ENCODE results near the gene PLA2G3.

PLA2G3 gene

DNA sequence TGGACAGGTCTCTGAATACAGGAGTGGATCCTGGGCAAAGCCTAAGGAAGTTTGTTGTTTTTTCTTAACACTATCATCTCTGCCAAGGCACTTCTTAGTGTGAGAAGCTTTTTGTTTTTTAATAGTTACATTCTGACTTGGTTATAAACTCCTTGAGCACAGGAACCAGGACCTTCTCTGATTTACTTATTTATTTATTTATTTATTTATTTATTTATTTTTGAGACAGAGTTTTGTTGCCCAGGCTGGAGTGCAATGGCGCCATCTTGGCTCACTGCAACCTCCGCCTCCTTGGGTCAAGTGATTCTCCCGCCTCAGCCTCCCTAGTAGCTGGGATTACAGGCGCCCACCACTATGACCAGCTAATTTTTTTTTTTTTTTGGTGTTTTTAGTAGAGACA lies 30.7 kb upstream of the PLA2G3 start:
- peaks cover 2 to 6% of the 10 kb centered on the region in 2 donors for H3K36me3 ChIP-seq (ENCODE audit: control insufficient read depth in 2 of 2, insufficient read depth in 2 of 2, low read length in 2 of 2)
- H3K4me3 ChIP-seq (ENCODE audit: low read length in 2 of 2) = no peak overlapping the region
- no peak overlapping the region for H3K9ac ChIP-seq (ENCODE audit: low read length in 2 of 2)
- H3K27me3 ChIP-seq (ENCODE audit: control insufficient read depth in 1 of 2, insufficient read depth in 2 of 2, low read length in 2 of 2) = no peaks in the 10 kb centered on the region
- H3K9me3 ChIP-seq (ENCODE audit: control insufficient read depth in 2 of 2, low read length in 2 of 2) = no peaks in the 10 kb centered on the region
- H3K4me1 ChIP-seq (ENCODE audit: control insufficient read depth, insufficient read depth, low read length) = peaks cover 9% of the 10 kb centered on the region
- no peak overlapping the region for H3K27ac ChIP-seq (ENCODE audit: low read length)

DNA sequence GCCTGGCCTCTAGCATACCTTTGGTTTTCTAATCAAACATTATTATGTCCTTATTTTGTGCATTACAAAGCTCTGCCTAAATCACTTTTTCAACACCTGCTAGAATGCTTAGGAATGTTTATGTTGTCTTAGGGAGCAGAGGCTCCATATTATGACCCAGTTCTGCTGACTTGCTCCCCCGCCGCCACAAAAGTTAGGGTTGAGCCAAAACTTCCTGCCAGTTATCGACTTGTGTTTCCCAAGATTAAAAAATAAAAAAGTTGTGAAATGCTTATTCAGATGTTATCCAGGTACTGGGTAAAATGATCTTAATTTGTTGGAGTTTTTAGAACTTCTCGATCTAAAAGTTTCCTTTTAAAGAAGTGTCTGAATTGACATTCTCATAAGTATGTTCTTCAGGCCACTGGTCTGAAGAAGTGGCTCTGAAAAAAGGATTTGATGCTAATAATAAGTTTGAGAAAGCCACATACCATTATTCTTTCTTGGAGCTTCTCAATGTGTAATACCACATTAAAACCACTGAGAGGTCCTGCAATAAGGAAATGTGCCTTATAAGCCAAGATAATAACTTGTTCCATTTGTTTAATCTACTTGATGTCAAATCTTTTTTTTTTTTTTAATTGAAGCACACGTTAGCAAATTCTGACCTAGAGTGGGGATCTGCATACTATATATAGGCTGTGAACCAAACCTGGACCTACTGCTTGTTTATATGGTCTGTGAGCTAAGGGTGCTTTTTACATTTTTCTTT lies 21.9 kb upstream of the PLA2G3 start:
- no peaks in the 10 kb centered on the region for H3K9me3 ChIP-seq (ENCODE audit: control insufficient read depth in 2 of 2, low read length in 2 of 2)
- H3K36me3 ChIP-seq (ENCODE audit: control insufficient read depth in 2 of 2, insufficient read depth in 2 of 2, low read length in 2 of 2) = peaks cover 6 to 7% of the 10 kb centered on the region in 2 donors
- no peak overlapping the region for H3K4me3 ChIP-seq (ENCODE audit: low read length in 2 of 2)
- peak overlapping the region; percentile 24 for H3K27ac ChIP-seq (ENCODE audit: low read length)
- H3K27me3 ChIP-seq (ENCODE audit: control insufficient read depth in 1 of 2, insufficient read depth in 2 of 2, low read length in 2 of 2) = no peaks in the 10 kb centered on the region
- H3K4me1 ChIP-seq (ENCODE audit: control insufficient read depth, insufficient read depth, low read length) = peaks cover 15% of the 10 kb centered on the region
- no peak overlapping the region for H3K9ac ChIP-seq (ENCODE audit: low read length in 2 of 2)

DNA sequence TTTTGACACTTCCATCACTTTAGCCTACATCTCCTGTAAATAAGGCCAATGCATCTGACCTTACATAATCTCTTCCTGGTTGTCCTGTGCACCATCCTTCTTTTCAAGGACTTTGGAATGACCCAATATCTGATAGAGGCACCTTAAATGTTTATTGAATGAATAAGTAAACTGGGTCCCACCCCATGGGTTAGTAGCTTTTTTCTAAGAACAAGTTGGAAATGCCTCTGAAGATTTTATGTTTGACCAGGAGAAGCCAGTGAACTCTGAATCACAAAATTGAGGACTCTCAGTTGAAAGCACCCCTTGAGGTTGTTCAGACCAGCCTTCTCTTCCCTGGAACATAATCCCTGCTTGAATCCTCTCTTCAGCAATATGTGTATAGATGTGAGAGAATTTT lies 21.1 kb upstream of the PLA2G3 start:
- peaks cover 16% of the 10 kb centered on the region for H3K4me1 ChIP-seq (ENCODE audit: control insufficient read depth, insufficient read depth, low read length)
- H3K9me3 ChIP-seq (ENCODE audit: control insufficient read depth in 2 of 2, low read length in 2 of 2) = no peaks in the 10 kb centered on the region
- H3K27ac ChIP-seq (ENCODE audit: low read length) = peak overlapping the region; percentile 87
- no peaks in the 10 kb centered on the region for H3K27me3 ChIP-seq (ENCODE audit: control insufficient read depth in 1 of 2, insufficient read depth in 2 of 2, low read length in 2 of 2)
- H3K4me3 ChIP-seq (ENCODE audit: low read length in 2 of 2) = peak overlapping the region; percentile 97 to 98
- H3K9ac ChIP-seq (ENCODE audit: low read length in 2 of 2) = peak overlapping the region; percentile 92 to 97
- peaks cover 2 to 7% of the 10 kb centered on the region in 2 donors for H3K36me3 ChIP-seq (ENCODE audit: control insufficient read depth in 2 of 2, insufficient read depth in 2 of 2, low read length in 2 of 2)

DNA sequence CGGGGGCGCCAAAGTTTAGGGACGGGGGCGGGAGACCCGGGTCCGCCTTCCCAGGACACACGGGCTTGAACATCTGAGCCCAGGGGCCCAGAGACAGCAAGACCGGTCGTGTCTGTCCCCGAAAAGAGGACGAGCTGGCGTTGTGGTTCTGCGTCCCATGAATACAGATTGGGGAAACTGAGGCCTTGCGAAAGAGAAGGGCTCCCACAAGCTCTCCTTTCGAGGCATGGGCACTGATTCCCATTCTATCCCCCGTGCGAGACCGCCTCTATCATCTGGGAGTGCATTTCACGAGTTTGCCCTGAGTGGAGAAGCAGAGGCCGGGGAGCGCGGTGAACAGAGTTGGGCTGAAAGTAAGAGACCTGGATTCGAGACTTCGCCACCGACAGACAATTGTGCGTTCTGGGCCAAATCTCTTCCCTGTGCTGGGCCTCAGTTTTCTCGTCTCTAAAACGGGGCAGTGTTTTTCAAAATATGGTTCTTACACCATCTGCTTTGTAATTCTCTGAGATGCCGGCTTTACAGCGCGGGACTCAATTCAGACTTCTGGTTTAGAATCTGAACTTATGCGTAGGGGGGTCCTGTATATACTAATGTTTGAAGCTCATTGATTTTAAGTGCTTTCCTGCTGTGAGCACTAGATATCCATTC lies 20.1 kb upstream of the PLA2G3 start:
- peak overlapping the region; percentile 92 to 97 for H3K9ac ChIP-seq (ENCODE audit: low read length in 2 of 2)
- peaks cover 0 to 3% of the 10 kb centered on the region in 2 donors for H3K36me3 ChIP-seq (ENCODE audit: control insufficient read depth in 2 of 2, insufficient read depth in 2 of 2, low read length in 2 of 2)

DNA sequence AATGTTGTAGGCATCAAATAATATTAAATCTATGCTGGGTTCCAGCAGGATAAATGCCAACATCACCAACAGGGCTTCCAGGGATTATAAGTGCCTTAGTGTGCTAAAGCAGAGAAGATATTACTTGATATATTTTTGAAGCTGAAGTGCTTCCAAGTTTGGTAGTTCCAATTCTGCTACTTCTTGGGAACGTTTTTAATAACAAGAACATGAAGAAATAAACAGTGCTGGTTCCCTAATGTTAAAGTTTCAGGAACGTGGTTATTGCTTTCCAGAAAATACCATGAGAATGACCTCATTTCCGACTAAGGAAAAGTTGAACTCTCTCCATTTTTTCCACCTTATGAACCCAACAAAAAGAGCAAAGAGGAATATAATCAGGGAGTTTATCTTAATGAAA lies 15.1 kb upstream of the PLA2G3 start:
- H3K4me3 ChIP-seq (ENCODE audit: low read length in 2 of 2) = no peak overlapping the region
- peak overlapping the region; percentile 80 for H3K27ac ChIP-seq (ENCODE audit: low read length)
- peak overlapping the region in 1 of 2 donors; percentile 16 for H3K9ac ChIP-seq (ENCODE audit: low read length in 2 of 2)

More for the DNA sequence above, 20.1 kb upstream of the PLA2G3 start:
- H3K4me3 ChIP-seq (ENCODE audit: low read length in 2 of 2) = peak overlapping the region; percentile 97 to 98
- H3K9me3 ChIP-seq (ENCODE audit: control insufficient read depth in 2 of 2, low read length in 2 of 2) = no peaks in the 10 kb centered on the region
- peaks cover 24% of the 10 kb centered on the region for H3K4me1 ChIP-seq (ENCODE audit: control insufficient read depth, insufficient read depth, low read length)
- H3K27ac ChIP-seq (ENCODE audit: low read length) = peak overlapping the region; percentile 87
- H3K27me3 ChIP-seq (ENCODE audit: control insufficient read depth in 1 of 2, insufficient read depth in 2 of 2, low read length in 2 of 2) = no peaks in the 10 kb centered on the region

GRCh38 chr22:31154975-31155374 lies 14.7 kb upstream of the PLA2G3 start:
- Histone ChIP-seq H3K36me3 (ENCODE audit: control insufficient read depth in 2 of 2, insufficient read depth in 2 of 2, low read length in 2 of 2) (no peaks in the 10 kb centered on the region), H3K9ac (ENCODE audit: low read length in 2 of 2) (no peak overlapping the region), H3K4me1 (ENCODE audit: control insufficient read depth, insufficient read depth, low read length) (peaks cover 22% of the 10 kb centered on the region), H3K9me3 (ENCODE audit: control insufficient read depth in 2 of 2, low read length in 2 of 2) (no peaks in the 10 kb centered on the region), H3K27ac (ENCODE audit: low read length) (peak overlapping the region; percentile 80), H3K27me3 (ENCODE audit: control insufficient read depth in 1 of 2, insufficient read depth in 2 of 2, low read length in 2 of 2) (no peaks in the 10 kb centered on the region), H3K4me3 (ENCODE audit: low read length in 2 of 2) (peak overlapping the region in 1 of 2 donors; percentile 8)

More for the DNA sequence above, 15.1 kb upstream of the PLA2G3 start:
- no peaks in the 10 kb centered on the region for H3K36me3 ChIP-seq (ENCODE audit: control insufficient read depth in 2 of 2, insufficient read depth in 2 of 2, low read length in 2 of 2)
- H3K9me3 ChIP-seq (ENCODE audit: control insufficient read depth in 2 of 2, low read length in 2 of 2) = no peaks in the 10 kb centered on the region
- peaks cover 22% of the 10 kb centered on the region for H3K4me1 ChIP-seq (ENCODE audit: control insufficient read depth, insufficient read depth, low read length)
- H3K27me3 ChIP-seq (ENCODE audit: control insufficient read depth in 1 of 2, insufficient read depth in 2 of 2, low read length in 2 of 2) = no peaks in the 10 kb centered on the region

DNA sequence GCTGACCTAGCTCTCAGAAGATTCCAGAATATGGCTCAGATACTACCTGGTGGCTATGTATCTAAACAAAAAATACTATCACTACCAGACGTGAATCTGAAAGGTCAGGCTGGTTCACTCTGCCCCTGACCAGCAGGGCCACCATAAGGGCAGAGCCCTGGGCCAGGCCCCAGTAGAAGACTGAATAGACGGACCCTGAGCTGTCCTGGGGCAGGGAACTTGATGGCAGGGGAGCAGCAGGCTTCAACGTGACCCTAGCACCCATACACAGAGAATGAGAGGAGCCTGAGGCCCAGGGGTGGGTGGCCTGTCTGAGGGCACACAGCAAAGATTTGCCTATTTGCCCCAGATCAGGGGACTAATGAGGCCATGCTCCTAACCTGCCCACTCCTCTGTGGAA lies 13.0 kb upstream of the PLA2G3 start:
- H3K36me3 ChIP-seq (ENCODE audit: control insufficient read depth in 2 of 2, insufficient read depth in 2 of 2, low read length in 2 of 2) = no peaks in the 10 kb centered on the region
- H3K4me3 ChIP-seq (ENCODE audit: low read length in 2 of 2) = no peak overlapping the region
- H3K9ac ChIP-seq (ENCODE audit: low read length in 2 of 2) = no peak overlapping the region
- peaks cover 30% of the 10 kb centered on the region for H3K4me1 ChIP-seq (ENCODE audit: control insufficient read depth, insufficient read depth, low read length)
- no peak overlapping the region for H3K27ac ChIP-seq (ENCODE audit: low read length)
- H3K9me3 ChIP-seq (ENCODE audit: control insufficient read depth in 2 of 2, low read length in 2 of 2) = no peaks in the 10 kb centered on the region
- H3K27me3 ChIP-seq (ENCODE audit: control insufficient read depth in 1 of 2, insufficient read depth in 2 of 2, low read length in 2 of 2) = no peaks in the 10 kb centered on the region

DNA sequence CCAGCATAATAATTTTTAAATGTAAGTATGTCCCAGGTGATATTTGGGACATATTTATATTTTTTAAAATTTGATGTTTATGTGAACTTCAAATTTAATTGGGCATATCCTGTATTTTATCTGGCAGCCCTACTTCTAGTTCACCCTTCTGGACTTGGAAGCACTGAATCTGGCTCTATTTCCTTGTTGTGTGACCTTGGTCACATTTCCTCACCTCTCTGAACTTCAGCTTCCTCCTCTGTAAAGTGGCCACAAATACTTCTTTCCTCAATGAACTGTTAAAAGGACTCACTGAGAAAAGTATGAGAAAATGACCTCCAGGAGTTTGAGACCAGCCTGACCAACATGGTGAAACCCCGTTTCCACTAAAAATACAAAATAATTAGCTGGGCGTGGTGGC lies 11.6 kb upstream of the PLA2G3 start:
- Histone ChIP-seq H3K9ac (ENCODE audit: low read length in 2 of 2) (no peak overlapping the region), H3K4me1 (ENCODE audit: control insufficient read depth, insufficient read depth, low read length) (peaks cover 31% of the 10 kb centered on the region), H3K4me3 (ENCODE audit: low read length in 2 of 2) (no peak overlapping the region), H3K9me3 (ENCODE audit: control insufficient read depth in 2 of 2, low read length in 2 of 2) (no peaks in the 10 kb centered on the region), H3K27ac (ENCODE audit: low read length) (no peak overlapping the region), H3K36me3 (ENCODE audit: control insufficient read depth in 2 of 2, insufficient read depth in 2 of 2, low read length in 2 of 2) (no peaks in the 10 kb centered on the region), H3K27me3 (ENCODE audit: control insufficient read depth in 1 of 2, insufficient read depth in 2 of 2, low read length in 2 of 2) (no peaks in the 10 kb centered on the region)

DNA sequence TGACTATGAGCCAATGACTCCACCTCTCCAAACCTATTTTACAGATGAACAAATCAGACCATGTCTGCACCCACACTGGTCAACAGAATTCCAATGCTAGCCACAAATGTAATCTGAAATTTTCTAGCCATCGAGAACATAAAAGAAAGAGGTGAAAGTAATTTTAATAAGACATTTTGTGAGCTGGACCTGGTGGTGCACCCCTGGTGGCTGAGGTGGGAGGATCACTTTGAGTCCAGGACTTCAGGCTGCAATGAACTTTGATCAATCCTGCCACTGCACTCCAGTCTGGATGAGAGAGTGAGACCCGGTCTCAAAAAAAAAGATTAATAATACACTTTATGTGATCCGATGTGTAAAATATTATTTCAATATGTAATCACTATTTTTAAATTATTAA lies 10.3 kb upstream of the PLA2G3 start:
- H3K27ac ChIP-seq (ENCODE audit: low read length) = no peak overlapping the region
- H3K9me3 ChIP-seq (ENCODE audit: control insufficient read depth in 2 of 2, low read length in 2 of 2) = no peaks in the 10 kb centered on the region
- H3K36me3 ChIP-seq (ENCODE audit: control insufficient read depth in 2 of 2, insufficient read depth in 2 of 2, low read length in 2 of 2) = no peaks in the 10 kb centered on the region
- peaks cover 22% of the 10 kb centered on the region for H3K4me1 ChIP-seq (ENCODE audit: control insufficient read depth, insufficient read depth, low read length)
- no peaks in the 10 kb centered on the region for H3K27me3 ChIP-seq (ENCODE audit: control insufficient read depth in 1 of 2, insufficient read depth in 2 of 2, low read length in 2 of 2)
- H3K9ac ChIP-seq (ENCODE audit: low read length in 2 of 2) = no peak overlapping the region
- H3K4me3 ChIP-seq (ENCODE audit: low read length in 2 of 2) = no peak overlapping the region

DNA sequence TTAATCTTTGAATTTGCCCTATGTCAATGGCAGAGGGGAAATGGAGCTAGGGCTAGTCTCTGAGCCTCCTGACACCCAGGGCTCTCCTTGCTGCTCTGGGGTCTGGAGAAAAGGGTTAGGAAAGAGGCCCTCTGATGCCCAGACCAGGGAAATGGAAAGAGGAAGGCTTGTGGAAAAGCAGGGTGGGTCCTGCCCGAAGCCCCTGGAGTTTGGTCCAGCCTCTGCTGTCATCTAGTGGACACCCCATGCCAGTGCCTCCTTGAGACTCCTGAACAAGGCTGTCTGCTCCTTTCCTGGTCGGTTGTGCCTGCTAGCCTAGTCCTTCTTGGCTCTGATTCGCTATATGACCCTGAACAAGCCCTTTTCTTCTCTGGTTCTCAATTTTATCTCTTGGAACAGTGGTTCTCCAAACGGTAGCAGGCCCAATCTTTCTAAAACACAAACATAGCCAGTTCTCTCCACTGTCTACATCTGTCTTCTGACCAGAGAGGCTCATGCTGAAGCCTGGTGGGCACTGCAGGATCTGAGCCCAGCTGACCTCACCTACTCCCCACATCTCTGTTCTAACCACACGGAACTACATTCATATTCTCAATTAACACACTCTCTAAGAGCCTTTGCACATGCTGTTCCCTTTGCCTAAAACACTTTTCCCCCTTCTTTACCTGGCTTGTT lies 8.8 kb upstream of the PLA2G3 start:
- no peak overlapping the region for H3K4me3 ChIP-seq (ENCODE audit: low read length in 2 of 2)
- peak overlapping the region; percentile 69 for H3K27ac ChIP-seq (ENCODE audit: low read length)
- H3K36me3 ChIP-seq (ENCODE audit: control insufficient read depth in 2 of 2, insufficient read depth in 2 of 2, low read length in 2 of 2) = no peaks in the 10 kb centered on the region
- H3K9me3 ChIP-seq (ENCODE audit: control insufficient read depth in 2 of 2, low read length in 2 of 2) = no peaks in the 10 kb centered on the region
- H3K9ac ChIP-seq (ENCODE audit: low read length in 2 of 2) = peak overlapping the region; percentile 37 to 76
- H3K4me1 ChIP-seq (ENCODE audit: control insufficient read depth, insufficient read depth, low read length) = peaks cover 12% of the 10 kb centered on the region
- no peaks in the 10 kb centered on the region for H3K27me3 ChIP-seq (ENCODE audit: control insufficient read depth in 1 of 2, insufficient read depth in 2 of 2, low read length in 2 of 2)
